Measurements from ENCODE around the gene GJB3.
"Not testable (repeated sequence)": the region's sequence is repeated elsewhere in the genome, so short reads cannot be mapped to it uniquely, and the experiment has no call there.

Gene GJB3

GRCh38 chr1:34786521-34787325 lies 5.7 kb downstream of the GJB3 start:
- DNase-seq = peak in 4 of 5 donors; percentile 31 to 53 (median 38)

DNA sequence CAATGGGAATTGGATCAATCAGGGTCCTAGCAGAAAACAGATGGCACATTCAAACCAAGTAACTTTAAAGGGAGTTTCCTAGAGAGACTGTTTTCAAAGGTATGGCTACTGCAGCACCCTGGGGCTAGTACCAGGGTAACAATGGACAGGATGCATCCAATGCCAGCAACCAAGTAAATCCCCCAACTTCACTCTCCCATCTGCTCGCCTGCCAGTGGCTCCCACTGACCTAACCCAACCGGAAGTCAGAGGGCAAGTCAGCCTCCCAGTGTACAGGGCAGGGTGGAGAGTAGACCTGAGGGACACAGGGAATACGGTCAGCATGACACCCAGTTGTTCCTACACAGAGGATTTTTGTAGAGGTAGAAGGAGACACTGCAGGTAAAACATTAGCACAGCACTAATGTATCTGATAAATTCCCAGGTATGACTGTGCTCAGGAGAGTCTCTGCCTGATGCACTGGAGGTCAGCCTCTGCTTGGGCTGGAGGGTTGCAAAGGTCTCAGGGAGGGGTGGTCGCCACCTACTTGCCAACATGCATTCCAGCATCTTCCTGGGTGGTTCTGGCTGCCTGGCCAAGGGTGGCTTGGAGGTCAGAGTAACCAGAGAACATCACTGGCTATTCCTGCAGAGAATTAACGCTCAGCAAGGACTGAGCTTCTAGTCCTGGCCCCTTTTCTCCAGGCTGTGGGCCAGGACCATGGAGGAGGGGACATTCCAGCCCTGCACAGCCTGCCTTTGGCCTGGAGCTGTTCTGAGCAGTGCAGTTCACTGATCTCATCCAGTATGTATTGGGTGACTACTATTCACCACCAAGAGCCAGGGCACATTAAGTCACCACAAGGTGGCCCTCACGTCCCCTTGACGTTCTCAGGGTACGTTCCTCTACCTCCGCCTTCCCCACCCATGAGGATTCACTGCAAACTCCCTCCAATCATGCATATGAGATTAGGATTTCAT lies 6.7 kb downstream of the GJB3 start:
- no peak for DNase-seq

DNA sequence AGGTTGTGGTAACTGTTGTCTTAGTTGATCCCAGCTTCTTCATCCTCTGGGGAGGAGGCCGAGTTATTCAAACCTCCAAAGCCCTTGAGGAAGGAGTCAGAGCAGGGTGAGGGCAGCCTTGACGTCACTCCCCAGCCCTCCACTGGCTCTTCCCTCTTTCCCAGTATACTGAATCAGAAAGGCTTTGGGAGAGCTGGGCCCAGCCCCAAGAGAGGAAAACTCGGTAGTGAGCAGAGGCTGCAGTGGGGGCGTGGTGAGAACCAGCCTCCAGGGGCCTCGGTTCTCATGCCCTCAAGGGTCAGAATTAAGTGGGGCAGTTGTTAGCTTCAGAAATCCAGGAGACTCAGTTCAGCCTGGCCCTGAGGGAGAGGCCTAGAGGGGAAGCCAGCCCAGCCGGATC lies 10.0 kb downstream of the GJB3 start:
- DNase-seq = no peak

DNA sequence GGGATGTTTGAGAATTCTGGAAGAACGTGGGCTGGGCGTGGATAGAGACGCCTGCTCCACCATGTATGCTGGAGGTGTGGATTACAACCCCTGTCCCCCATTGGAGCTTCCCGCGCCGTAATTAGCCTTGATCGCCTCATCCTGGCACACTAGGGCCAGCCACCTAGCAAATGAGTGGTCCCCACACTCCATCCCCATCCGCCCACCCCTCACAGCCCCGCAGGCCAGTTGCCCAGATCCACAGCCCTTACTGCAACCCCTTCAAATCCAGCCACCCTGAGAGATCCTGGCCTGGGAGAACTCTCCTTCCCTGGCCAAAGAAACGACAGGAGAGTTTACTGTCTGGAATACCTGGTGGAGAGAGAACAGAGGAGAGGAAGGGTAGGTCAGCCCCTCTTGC lies 11.4 kb downstream of the GJB3 start:
- DNase-seq = no peak

GRCh38 chr1:34792868-34793727 lies 12.1 kb downstream of the GJB3 start, which contains the start of gene GJA4:
Gene GJA4, plus strand, starts transcription at chr1:34792999. Its CDS starts 1,215 bp downstream, at chr1:34794214.
- DNase-seq = no peak

- DNase-seq = no peak
These were observed 13.2 kb downstream of the GJB3 start for GRCh38 chr1:34794001-34794789.

- DNase-seq = no peak
These were observed 13.8 kb downstream of the GJB3 start for GRCh38 chr1:34794790-34795180.

DNA sequence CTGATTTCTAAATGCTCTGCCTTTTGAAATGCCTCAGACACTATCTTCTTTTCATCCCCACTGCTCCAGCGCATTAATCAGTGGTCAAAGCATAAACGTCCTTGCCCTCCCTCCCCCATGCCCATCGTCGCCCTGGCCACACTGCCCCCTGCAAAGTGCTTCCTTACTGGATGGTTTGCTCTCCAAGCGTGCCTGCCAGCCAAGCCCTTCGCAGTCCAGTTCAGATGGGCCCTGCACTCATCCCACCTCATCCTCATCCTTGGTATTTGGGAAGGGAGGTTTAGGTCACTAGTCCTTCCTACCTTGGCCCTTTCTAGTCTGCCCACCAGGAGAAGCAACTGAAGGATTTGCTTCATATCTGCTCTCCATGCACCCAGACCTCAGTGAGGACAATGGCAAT lies 14.9 kb downstream of the GJB3 start:
- DNase-seq = no peak

- DNase-seq = no peak
These were observed 16.0 kb downstream of the GJB3 start for GRCh38 chr1:34796990-34797389.

DNA sequence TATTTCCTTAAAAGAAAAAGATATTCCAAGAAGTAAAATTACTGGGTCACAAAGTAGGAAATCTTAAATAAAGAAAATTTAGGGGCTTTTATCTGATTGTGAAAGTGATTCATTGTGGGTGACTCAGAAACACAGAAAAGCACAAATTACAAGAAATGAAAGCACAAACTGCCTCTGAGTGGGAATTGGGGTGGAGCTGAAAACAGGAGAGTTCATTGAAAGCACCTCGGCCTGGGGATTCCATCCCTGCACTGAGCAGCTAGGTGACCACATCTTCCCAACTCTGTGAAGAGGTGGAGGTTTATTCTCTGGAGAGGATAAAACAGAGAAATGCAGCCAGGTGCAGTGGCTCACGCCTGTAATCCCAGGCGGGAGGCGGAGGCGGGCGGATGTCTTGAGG lies 19.2 kb downstream of the GJB3 start:
- no peak for DNase-seq

GRCh38 chr1:34803770-34804169 lies 22.8 kb downstream of the GJB3 start:
- DNase-seq = no peak

DNA sequence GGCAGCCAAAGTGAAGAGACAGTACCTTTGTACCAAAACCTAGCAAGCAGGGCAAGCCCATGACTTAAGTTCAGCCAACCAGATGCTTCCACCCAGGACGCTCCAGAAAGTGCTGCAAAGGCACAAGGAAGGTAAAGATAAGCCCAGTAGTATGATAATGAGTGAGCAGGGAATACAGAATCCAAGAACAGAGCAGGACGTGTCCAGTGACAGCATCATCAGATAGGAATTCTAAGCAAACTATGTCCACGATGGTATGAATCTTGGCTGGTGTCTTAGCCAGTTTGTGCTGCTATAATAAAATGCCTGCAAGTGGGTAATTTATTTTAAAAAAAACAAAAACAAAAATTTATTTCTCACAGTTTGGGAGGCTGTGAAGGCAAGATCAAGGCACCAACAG lies 25.4 kb downstream of the GJB3 start:
- DNase-seq = no peak

DNA sequence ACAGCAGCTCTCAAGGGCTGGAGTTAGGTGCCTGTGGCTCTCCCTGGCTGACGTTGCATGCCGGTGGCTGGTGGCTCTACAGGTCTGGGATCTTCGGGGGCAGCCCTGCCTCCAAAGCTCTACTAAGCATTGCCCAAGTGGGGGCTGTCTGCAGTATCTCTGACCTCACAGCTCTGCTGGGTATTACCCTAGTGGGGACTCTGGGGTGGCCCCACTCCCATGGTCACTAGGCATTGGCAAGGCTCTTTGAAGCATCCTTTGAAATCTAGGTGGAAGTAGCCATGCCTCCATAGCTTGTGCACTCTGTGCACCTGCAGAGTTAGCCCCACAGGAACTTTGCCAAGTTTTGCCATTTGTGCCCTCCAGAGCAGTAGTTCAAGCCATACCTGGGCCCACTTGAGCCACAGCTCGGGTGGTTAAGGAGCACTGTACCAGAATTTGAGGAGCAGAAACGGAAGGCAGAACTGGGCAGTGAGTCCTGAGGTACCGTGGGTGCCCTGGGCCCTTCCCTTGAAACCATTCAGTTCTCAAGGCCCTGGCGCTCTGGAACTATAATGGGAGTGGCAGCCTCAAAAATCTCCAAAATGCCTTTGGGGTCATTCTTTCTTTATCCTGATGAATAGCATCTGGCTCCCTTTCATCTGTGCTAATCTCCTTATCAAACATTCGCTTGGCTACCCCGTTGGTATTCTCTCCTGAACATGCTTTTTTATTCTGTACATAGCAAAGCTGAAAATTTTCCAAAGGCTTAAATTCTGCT lies 27.2 kb downstream of the GJB3 start:
- DNase-seq = no peak

- DNase-seq = not testable (repeated sequence)
These were observed 29.8 kb downstream of the GJB3 start for GRCh38 chr1:34810781-34811180.

- no peak for DNase-seq
These were observed 35.3 kb downstream of the GJB3 start for GRCh38 chr1:34816332-34816731.

DNA sequence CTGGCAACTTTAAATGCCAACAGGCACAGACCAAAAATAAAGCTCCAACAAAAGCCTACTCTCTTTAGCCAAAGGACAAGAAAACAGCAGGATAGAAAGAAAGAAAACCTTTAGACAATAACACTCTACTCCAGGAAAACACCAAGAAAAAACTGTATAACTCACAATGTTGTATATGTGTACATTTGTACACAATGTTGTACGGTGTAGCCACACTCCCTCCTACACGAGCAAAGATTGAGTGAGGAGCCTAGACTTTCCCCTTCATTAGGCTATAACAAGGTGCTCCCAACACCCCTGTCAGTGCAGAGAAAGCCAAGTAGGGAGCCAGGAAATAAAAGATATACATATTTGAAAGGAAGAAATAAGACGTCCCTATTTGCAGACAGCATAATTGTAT lies 35.8 kb downstream of the GJB3 start:
- DNase-seq = no peak

GRCh38 chr1:34818862-34819261 lies 37.8 kb downstream of the GJB3 start:
- not testable (repeated sequence) for DNase-seq

- DNase-seq = no peak
These were observed 41.2 kb downstream of the GJB3 start for GRCh38 chr1:34822202-34822601.

DNA sequence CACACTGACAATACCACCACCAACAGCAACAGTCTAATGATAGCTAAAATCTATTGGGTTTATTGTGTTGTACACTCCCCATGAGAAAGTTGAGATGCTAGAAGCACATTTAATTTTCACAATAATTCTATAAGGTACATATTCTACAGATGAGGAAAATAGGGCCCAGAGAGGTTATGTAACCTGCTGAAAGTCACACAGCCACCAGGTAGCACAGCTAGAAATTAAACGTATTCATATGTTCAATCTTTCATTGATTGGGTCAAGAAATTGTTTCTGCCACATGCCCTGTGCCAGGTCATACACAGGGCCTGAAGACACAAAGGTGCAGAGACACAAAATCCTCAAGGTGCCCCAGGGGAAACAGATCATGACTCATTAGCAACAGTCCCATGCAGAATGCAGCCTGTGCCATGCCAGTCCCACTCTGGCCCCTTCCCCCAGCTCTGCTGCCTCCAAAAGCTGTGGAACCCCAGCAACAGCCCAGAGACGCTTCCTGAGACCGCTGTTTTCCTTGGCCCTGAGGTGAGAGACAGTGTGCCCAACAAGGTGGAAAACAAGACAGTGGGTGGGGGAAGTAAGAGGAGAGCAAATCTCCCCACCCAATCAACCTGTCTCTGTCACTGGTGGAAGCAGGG lies 43.9 kb downstream of the GJB3 start:
- DNase-seq = no peak

DNA sequence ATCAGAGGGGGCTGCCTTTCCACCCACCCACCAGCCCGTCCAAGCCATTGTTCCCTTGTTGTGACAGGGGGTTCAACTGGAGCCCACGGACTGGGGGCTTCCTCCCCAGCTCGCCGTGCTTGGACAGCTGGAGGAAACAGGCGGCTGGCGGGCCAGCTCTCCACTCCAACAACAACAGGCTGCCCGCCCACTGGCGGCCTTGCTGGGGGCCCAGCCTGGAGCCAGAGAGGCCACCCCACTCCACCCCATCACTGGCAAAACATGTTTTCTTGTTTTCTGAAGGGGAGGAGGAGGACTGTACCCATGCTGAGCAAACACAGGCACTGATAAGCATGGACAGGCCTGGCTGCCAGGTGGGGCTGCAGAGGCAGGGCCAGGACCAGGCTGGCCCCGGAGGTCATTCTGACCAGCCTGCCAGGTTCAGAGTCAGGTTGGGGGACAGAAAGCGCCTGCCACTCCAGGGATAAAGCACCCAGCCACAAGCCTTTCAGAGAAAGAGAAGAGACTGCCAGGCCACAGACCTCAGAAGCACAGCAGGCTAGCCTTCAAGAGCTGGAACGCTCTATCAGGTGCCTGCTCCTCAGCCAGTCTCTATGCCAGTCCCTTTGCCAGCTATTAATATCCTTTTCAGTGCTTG lies 44.6 kb downstream of the GJB3 start:
- no peak for DNase-seq

Data from T-helper 1 cell (primary cell).